ENCODE results near the gene PLXNB1.

DNA sequence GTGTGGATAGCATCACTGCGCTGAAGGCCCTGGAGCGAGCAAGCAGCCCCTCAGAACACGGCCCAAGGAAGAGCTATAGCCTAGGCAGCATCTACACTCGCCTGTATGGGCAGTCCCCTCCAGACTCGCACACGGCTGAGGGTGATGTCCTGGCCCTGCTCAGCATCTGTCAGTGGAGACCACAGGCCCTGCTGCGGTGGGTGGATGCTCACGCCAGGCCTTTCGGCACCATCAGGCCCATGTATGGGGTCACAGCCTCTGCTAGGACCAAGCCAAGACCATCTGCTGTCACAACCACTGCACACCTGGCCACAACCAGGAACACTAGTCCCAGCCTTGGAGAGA lies 37.2 kb upstream of the PLXNB1 start:
- TF ChIP-seq, protein P1, sequence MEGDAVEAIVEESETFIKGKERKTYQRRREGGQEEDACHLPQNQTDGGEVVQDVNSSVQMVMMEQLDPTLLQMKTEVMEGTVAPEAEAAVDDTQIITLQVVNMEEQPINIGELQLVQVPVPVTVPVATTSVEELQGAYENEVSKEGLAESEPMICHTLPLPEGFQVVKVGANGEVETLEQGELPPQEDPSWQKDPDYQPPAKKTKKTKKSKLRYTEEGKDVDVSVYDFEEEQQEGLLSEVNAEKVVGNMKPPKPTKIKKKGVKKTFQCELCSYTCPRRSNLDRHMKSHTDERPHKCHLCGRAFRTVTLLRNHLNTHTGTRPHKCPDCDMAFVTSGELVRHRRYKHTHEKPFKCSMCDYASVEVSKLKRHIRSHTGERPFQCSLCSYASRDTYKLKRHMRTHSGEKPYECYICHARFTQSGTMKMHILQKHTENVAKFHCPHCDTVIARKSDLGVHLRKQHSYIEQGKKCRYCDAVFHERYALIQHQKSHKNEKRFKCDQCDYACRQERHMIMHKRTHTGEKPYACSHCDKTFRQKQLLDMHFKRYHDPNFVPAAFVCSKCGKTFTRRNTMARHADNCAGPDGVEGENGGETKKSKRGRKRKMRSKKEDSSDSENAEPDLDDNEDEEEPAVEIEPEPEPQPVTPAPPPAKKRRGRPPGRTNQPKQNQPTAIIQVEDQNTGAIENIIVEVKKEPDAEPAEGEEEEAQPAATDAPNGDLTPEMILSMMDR (IDR thresholded peaks at IDR 0.05; ENCODE audit: low read length) = no peak
- no peak for TF ChIP-seq EZH2 (IDR thresholded peaks at IDR 0.05; ENCODE audit: borderline replicate concordance, low read length)
